A549 (cell line): Measurements from ENCODE around the gene ASF1A. TPM values are rescaled to one million over a fixed set of nuclear protein-coding genes. Genes with fewer than 3 reads are reported as not detected.

Experiments used
- ATAC-seq, 2 experiments: fragments of 200-7000 bp in 1 of 2; fragments of >200 bp in 1 of 2; cut with Nextera tagmentation in 1 of 2; cut with Tn5 transposase in 1 of 2; 3 replicates each; pipeline versions ENCODE4 v1.8.0 to v1.9.1; 2018 to 2020; ENCODE audit warnings: mild to moderate bottlenecking in 1 of 2, moderate library complexity in 1 of 2
- CTCF ChIA-PET: fragments of 300-600 bp; sonication (Branson Sonifier 250); formaldehyde crosslinking; extraction: SDS; loops from one replicate; lab custom pipeline; 2021; ENCODE audit warnings: antibody characterized with exemption, inconsistent platforms; lab: Yijun Ruan, JAX
- POLR2A ChIA-PET: fragments of 350-600 bp; formaldehyde crosslinking; extraction: SDS; loops from one replicate; lab custom pipeline; 2021; ENCODE audit warnings: antibody characterized with exemption, inconsistent platforms; lab: Yijun Ruan, JAX
- DNase-seq, 2 experiments: peaks; one replicate each; pipeline versions ENCODE4 v3.0.0 to v3.0.0-alpha.2; 2011 to 2016; ENCODE audit warnings: low read depth in 1 of 2, low spot score in 1 of 2
- FAIRE-seq: peaks from 2 replicates; lab custom pipeline; 2011; peaks lifted over from hg19 to GRCh38; lab: Jason Lieb, UNC
- H3K27ac ChIP-seq, 2 experiments: fragments of >200 bp; sonication (Bioruptor Twin); formaldehyde crosslinking; 3 replicates each; pipeline ENCODE4 v1.5.1; 2016 to 2017
- H3K4me1 ChIP-seq: fragments of >200 bp; sonication (Bioruptor Twin); formaldehyde crosslinking; 3 replicates; pipeline ENCODE4 v1.6.1; 2016
- H3K4me2 ChIP-seq: fragments of >200 bp; sonication (Bioruptor Twin); formaldehyde crosslinking; 3 replicates; pipeline ENCODE4 v1.6.1; 2016
- H3K4me3 ChIP-seq: fragments of >200 bp; sonication (Bioruptor Twin); formaldehyde crosslinking; 3 replicates; pipeline ENCODE4 v1.5.1; 2016
- H3K9me3 ChIP-seq: fragments of >200 bp; sonication (Bioruptor Twin); formaldehyde crosslinking; 3 replicates; pipeline ENCODE4 v1.6.1; 2016
- BHLHE40 ChIP-seq: IDR thresholded peaks from 2 replicates; pipeline ENCODE4 v1.6.1; 2012; ENCODE audit warnings: low read depth, low read length, inconsistent platforms
- CEBPB ChIP-seq, 2 experiments: fragments of >200 bp in 1 of 2; sonication (Bioruptor Twin) in 1 of 2; formaldehyde crosslinking in 1 of 2; IDR thresholded peaks; 2 replicates each; pipeline ENCODE4 v1.6.1; 2012 to 2016
- CHD4 ChIP-seq: fragments of 200-600 bp; sonication (generic); IDR thresholded peaks from 2 replicates; pipeline ENCODE4 v1.6.1; 2016; ENCODE audit warnings: antibody characterized with exemption, mild to moderate bottlenecking, borderline replicate concordance
- FOSL2 ChIP-seq, 2 experiments: fragments of 450-650 bp in 1 of 2; fragments of >200 bp in 1 of 2; sonication (Bioruptor Twin) in 1 of 2; formaldehyde crosslinking; IDR thresholded peaks; 2 replicates each; pipeline versions ENCODE4 v1.5.0 to v1.6.1; 2016 to 2020; ENCODE audit warnings: mild to moderate bottlenecking in 1 of 2, moderate library complexity in 1 of 2
- FOXS1 ChIP-seq: fragments of 250-450 bp; sonication (Bioruptor Pico); IDR thresholded peaks from 2 replicates; pipeline ENCODE4 v1.5.0; 2020; ENCODE audit warnings: mild to moderate bottlenecking, moderate library complexity
- MAFK ChIP-seq: fragments of 450-650 bp; IDR thresholded peaks from 2 replicates; pipeline ENCODE4 v1.6.1; 2014; ENCODE audit not compliant: partially characterized antibody
- MAZ ChIP-seq: fragments of 150-350 bp; IDR thresholded peaks from 2 replicates; pipeline ENCODE4 v1.6.1; 2014; ENCODE audit warnings: antibody characterized with exemption, low read depth, low read length, borderline replicate concordance
- NFE2L2 ChIP-seq: fragments of 150-350 bp; conservative IDR thresholded peaks from 2 replicates; pipeline ENCODE4 v1.6.1; 2014; ENCODE audit warnings: low read length
- NR3C1 ChIP-seq: fragments of >200 bp; sonication (Bioruptor Twin); formaldehyde crosslinking; IDR thresholded peaks from 3 replicates; pipeline ENCODE4 v1.6.1; 2017
- POLR2AphosphoS2 ChIP-seq: conservative IDR thresholded peaks from 2 replicates; pipeline ENCODE4 v1.6.1; 2012; ENCODE audit warnings: low read length, improper control_type of control experiment, inconsistent platforms
- RFX5 ChIP-seq: fragments of 450-650 bp; IDR thresholded peaks from 2 replicates; pipeline ENCODE4 v1.7.1; 2014; ENCODE audit warnings: antibody characterized with exemption, mild to moderate bottlenecking, moderate library complexity
- SMC3 ChIP-seq: fragments of >200 bp; sonication (Bioruptor Twin); formaldehyde crosslinking; IDR thresholded peaks from 3 replicates; pipeline ENCODE4 v1.6.1; 2018; ENCODE audit warnings: inconsistent platforms
- ZC3H11A ChIP-seq: fragments of 450-650 bp; IDR thresholded peaks from 2 replicates; pipeline ENCODE4 v1.6.1; 2014; ENCODE audit warnings: antibody characterized with exemption, mild to moderate bottlenecking
- ZFP36 ChIP-seq: fragments of 450-650 bp; IDR thresholded peaks from 2 replicates; pipeline ENCODE4 v1.6.1; 2014; ENCODE audit warnings: borderline replicate concordance; ENCODE audit not compliant: partially characterized antibody
- WGBS: methylation state at CpG from one replicate; pipeline ENCODE4 v1.1.6; 2017; ENCODE audit errors: missing lambda C conversion rate; 5-methylcytosine and 5-hydroxymethylcytosine counted together
- polyA plus RNA-seq, 4 experiments: library from polyadenylated mRNA; depleted of rRNA in 3 of 4; stranded (reverse); fragments of >200 nt; fragmentation: RNase III in 1 of 4; extraction: RNeasy Plus Mini Kit Qiagen cat#74134 plus additional on column Dnase treatment in 1 of 4; gene quantifications; 2 replicates in 3 of 4; 3 replicates in 1 of 4; pipeline ENCODE4 v1.2.3, GENCODE V29; 2011 to 2017
- TF ChIP-seq, protein P1 (sequence below): fragments of >200 bp; sonication (Bioruptor Twin); formaldehyde crosslinking; IDR thresholded peaks from 3 replicates; pipeline ENCODE4 v1.5.1; 2016
- TF ChIP-seq, protein P2 (sequence below): IDR thresholded peaks from 2 replicates; pipeline ENCODE4 v1.6.1; 2012
- TF ChIP-seq, protein P3 (sequence below): fragments of >200 bp; sonication (Bioruptor Twin); formaldehyde crosslinking; IDR thresholded peaks from 3 replicates; pipeline ENCODE4 v1.6.1; 2016

ASF1A gene
- polyA plus RNA-seq, 2 of the 4 experiments (the other 2 are of a cell fraction): 12.2 to 24.6 TPM

DNA sequence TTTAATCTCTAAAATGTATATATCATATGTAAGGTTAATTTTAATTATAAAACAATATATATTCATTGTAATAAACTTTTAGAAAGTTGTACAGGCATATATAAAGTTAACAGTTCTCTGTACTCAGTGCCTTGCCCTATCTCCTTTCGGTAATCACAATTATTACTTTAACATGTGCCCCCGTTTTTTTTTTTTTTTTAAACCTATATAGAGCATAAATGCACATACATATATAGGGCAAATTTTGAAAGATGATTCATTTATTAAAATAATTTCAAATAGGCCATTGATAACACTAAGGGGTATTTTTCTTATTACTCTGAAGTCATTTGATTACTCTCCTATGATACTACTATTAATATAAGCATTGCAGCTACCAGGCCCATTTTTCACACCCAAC, 1.9 kb downstream of the ASF1A start:
- POLR2A ChIA-PET: no interaction called here
- DNase-seq (no peak), FAIRE-seq (no peak), ATAC-seq (no peak)
- CTCF ChIA-PET: interaction anchor here (1.2 kb wide), 2 partner anchors 10 to 12 kb away, joined by 3 to 4 read pairs; no protein-coding TSS in a partner anchor
- WGBS: 13% methylated on average over 2 of the region's 2 CpGs
- H3K4me1 ChIP-seq: peaks cover 15% of the 10 kb centered on the region; the same call in 2 of the 3 replicates
- H3K4me2 ChIP-seq: peak overlapping the region; percentile 76
- peak overlapping the region; percentile 87 to 91 for H3K27ac ChIP-seq
- H3K9me3 ChIP-seq: no peaks in the 10 kb centered on the region
- TF ChIP-seq, protein P1, sequence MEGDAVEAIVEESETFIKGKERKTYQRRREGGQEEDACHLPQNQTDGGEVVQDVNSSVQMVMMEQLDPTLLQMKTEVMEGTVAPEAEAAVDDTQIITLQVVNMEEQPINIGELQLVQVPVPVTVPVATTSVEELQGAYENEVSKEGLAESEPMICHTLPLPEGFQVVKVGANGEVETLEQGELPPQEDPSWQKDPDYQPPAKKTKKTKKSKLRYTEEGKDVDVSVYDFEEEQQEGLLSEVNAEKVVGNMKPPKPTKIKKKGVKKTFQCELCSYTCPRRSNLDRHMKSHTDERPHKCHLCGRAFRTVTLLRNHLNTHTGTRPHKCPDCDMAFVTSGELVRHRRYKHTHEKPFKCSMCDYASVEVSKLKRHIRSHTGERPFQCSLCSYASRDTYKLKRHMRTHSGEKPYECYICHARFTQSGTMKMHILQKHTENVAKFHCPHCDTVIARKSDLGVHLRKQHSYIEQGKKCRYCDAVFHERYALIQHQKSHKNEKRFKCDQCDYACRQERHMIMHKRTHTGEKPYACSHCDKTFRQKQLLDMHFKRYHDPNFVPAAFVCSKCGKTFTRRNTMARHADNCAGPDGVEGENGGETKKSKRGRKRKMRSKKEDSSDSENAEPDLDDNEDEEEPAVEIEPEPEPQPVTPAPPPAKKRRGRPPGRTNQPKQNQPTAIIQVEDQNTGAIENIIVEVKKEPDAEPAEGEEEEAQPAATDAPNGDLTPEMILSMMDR: no peak
- TF ChIP-seq CHD4: no peak
- no peak for TF ChIP-seq ZFP36
- no peak for TF ChIP-seq ZC3H11A
- TF ChIP-seq MAFK: no peak
- TF ChIP-seq BHLHE40: no peak
- no peak for TF ChIP-seq CEBPB (IDR thresholded peaks at IDR 0.05)
- no peak for TF ChIP-seq FOSL2 (IDR thresholded peaks at IDR 0.05)
- TF ChIP-seq FOSL2 (CRISPR knock-in tag; IDR thresholded peaks at IDR 0.05): no peak
- TF ChIP-seq MAZ: no peak
- TF ChIP-seq, protein P2, sequence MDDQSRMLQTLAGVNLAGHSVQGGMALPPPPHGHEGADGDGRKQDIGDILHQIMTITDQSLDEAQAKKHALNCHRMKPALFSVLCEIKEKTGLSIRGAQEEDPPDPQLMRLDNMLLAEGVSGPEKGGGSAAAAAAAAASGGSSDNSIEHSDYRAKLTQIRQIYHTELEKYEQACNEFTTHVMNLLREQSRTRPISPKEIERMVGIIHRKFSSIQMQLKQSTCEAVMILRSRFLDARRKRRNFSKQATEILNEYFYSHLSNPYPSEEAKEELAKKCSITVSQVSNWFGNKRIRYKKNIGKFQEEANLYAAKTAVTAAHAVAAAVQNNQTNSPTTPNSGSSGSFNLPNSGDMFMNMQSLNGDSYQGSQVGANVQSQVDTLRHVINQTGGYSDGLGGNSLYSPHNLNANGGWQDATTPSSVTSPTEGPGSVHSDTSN: no peak
- no peak for TF ChIP-seq POLR2AphosphoS2
- TF ChIP-seq NR3C1: no peak
- no peak for TF ChIP-seq RFX5
- TF ChIP-seq FOXS1 (CRISPR knock-in tag): no peak
- no peak for TF ChIP-seq SMC3
- peak overlapping the region; percentile 84 for H3K4me3 ChIP-seq

DNA sequence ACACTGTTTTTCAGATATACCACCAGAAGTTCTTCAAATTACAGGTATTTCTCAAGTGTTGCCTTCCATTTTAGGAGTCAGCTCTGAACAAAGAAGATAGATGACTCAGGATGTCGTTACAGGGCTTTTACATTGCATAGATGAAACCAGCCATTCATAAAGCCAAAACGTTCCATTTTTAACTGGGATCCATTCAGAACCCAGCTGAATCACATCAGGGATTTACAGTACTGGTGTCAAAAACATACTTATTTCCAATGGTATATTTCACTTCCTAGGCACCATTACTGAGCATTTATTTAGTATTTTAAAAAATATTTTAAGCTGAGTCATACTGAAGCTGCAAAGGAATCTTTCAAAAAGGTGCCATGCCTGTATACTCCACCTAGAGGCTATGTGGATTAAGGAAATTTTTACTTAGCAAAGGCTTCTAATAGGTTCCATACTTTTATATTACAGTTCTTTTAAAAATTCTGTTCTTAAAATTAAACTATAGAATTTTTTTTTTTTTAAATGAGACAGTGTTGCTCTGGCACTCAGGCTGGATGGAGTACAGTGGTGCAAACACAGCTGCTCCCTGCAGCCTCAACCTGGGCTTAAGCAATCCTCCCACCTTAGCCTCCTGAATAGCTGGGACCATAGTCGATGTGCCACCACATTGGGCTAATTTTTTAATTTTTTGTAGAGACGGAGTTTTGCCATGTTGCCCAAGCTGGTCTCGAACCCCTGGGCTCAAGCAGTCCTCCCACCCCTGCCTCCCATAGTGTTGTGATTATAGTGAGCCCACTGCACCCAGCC, 2.6 kb downstream of the ASF1A start:
- Histone ChIP-seq H3K4me1 (peaks cover 15% of the 10 kb centered on the region; the same call in 2 of the 3 replicates), H3K4me2 (peak overlapping the region; percentile 76), H3K9me3 (no peaks in the 10 kb centered on the region), H3K27ac (peak overlapping the region; percentile 87 to 91), H3K4me3 (peak overlapping the region; percentile 84)
- WGBS: 35% methylated on average over 5 of the region's 5 CpGs
- FAIRE-seq (no peak), ATAC-seq (peak in 1 of 2 experiments; percentile 18; a peak in 2 of 6 replicates), DNase-seq (peak; percentile 18 to 68)
- peak; percentile 10; the same call in 1 of the 2 replicates for TF ChIP-seq FOSL2 (IDR thresholded peaks at IDR 0.05)
- peak; percentile 70 for TF ChIP-seq FOSL2 (CRISPR knock-in tag; IDR thresholded peaks at IDR 0.05)
- peak; percentile 91 for TF ChIP-seq MAFK
- peak; percentile 90 for TF ChIP-seq NFE2L2
- TF ChIP-seq, protein P1: peak; percentile 31; the same call in 2 of the 3 replicates
- TF ChIP-seq, protein P3, sequence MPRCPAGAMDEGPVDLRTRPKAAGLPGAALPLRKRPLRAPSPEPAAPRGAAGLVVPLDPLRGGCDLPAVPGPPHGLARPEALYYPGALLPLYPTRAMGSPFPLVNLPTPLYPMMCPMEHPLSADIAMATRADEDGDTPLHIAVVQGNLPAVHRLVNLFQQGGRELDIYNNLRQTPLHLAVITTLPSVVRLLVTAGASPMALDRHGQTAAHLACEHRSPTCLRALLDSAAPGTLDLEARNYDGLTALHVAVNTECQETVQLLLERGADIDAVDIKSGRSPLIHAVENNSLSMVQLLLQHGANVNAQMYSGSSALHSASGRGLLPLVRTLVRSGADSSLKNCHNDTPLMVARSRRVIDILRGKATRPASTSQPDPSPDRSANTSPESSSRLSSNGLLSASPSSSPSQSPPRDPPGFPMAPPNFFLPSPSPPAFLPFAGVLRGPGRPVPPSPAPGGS: no peak
- ChIA-PET CTCF (interaction anchor here (0.6 to 1.2 kb wide), 6 partner anchors 9 to 233 kb away, joined by 3 to 4 read pairs (median 3); no protein-coding TSS in a partner anchor), POLR2A (no interaction called here)
